KBM-7 (cell line): ENCODE data around the gene SMIM5.
"Not testable (repeated sequence)": the region's sequence is repeated elsewhere in the genome, so short reads cannot be mapped to it uniquely, and the experiment has no call there.

Source experiments
- DNase-seq: peaks from one replicate; pipeline ENCODE4 v3.0.0-alpha.2; 2015
- in situ Hi-C: fragments of 300-500 bp; cut with MboI; formaldehyde crosslinking; loops from 2 replicates; pipeline ENCODE4 v1.14.3; 2020; ENCODE audit warnings: low sequenced_read_pairs, low pct_unique_long_range_greater_than_20kb, mixed read lengths

SMIM5 gene

GRCh38 chr17:75636381-75637142 lies 3.3 kb downstream of the SMIM5 start:
- in situ Hi-C loops: no loop called here
- no peak for DNase-seq

- in situ Hi-C loops: no loop called here
- DNase-seq: no peak
Observed at GRCh38 chr17:75637143-75637538, 3.9 kb downstream of the SMIM5 start.

GRCh38 chr17:75637551-75637950 lies 4.3 kb downstream of the SMIM5 start:
- in situ Hi-C loops: no loop called here
- no peak for DNase-seq

GRCh38 chr17:75638039-75638438 lies 4.8 kb downstream of the SMIM5 start:
- in situ Hi-C loops, DNase-seq: not testable (repeated sequence)

- no peak for DNase-seq
- in situ Hi-C loops: no loop called here
Observed at GRCh38 chr17:75638893-75639292, 5.7 kb downstream of the SMIM5 start.

GRCh38 chr17:75639327-75639726 lies 6.1 kb downstream of the SMIM5 start:
- no peak for DNase-seq
- in situ Hi-C loops: no loop called here

GRCh38 chr17:75639771-75640555 lies 6.7 kb downstream of the SMIM5 start:
- DNase-seq: no peak
- in situ Hi-C loops: no loop called here

- DNase-seq: no peak
- in situ Hi-C loops: no loop called here
Observed at GRCh38 chr17:75640556-75641119, 7.4 kb downstream of the SMIM5 start.

- no peak for DNase-seq
Observed at GRCh38 chr17:75641343-75641742, 8.1 kb downstream of the SMIM5 start.

GRCh38 chr17:75642182-75642783 lies 9.0 kb downstream of the SMIM5 start:
- DNase-seq: no peak
- in situ Hi-C loops: no loop called here

More at GRCh38 chr17:75641343-75641742, 8.1 kb downstream of the SMIM5 start:
- in situ Hi-C loops: no loop called here

- DNase-seq: no peak
- in situ Hi-C loops: no loop called here
Observed at GRCh38 chr17:75642784-75643642, 9.8 kb downstream of the SMIM5 start.

GRCh38 chr17:75643643-75644017 lies 10.4 kb downstream of the SMIM5 start:
- in situ Hi-C loops: no loop called here

GRCh38 chr17:75645501-75645888 lies 12.3 kb downstream of the SMIM5 start:
- in situ Hi-C loops: no loop called here
- DNase-seq: no peak

More at GRCh38 chr17:75643643-75644017, 10.4 kb downstream of the SMIM5 start:
- no peak for DNase-seq

- DNase-seq: peak; percentile 59
- in situ Hi-C loops: no loop called here
Observed at GRCh38 chr17:75645889-75646637, 12.8 kb downstream of the SMIM5 start.

- in situ Hi-C loops: no loop called here
- DNase-seq: no peak
Observed at GRCh38 chr17:75646638-75646992, 13.4 kb downstream of the SMIM5 start.

GRCh38 chr17:75647061-75647460 lies 13.8 kb downstream of the SMIM5 start:
- no peak for DNase-seq
- in situ Hi-C loops: no loop called here

GRCh38 chr17:75647921-75648320 lies 14.7 kb downstream of the SMIM5 start:
- in situ Hi-C loops: no loop called here

GRCh38 chr17:75649687-75650086 lies 16.5 kb downstream of the SMIM5 start:
- in situ Hi-C loops: no loop called here
- DNase-seq: no peak

More at GRCh38 chr17:75647921-75648320, 14.7 kb downstream of the SMIM5 start:
- DNase-seq: no peak
